GM18498 (cell line): ENCODE data around the gene PHACTR4.
"Not testable (repeated sequence)": the region's sequence is repeated elsewhere in the genome, so short reads cannot be mapped to it uniquely, and the experiment has no call there.

Source experiments
- ATAC-seq: cut with Tn5 transposase; IDR thresholded peaks from one replicate; pipeline ENCODE4 v1.9.1; 2021; ENCODE audit warnings: mild to moderate bottlenecking, moderate library complexity; ENCODE audit not compliant: unreplicated experiment

The PHACTR4 gene

DNA sequence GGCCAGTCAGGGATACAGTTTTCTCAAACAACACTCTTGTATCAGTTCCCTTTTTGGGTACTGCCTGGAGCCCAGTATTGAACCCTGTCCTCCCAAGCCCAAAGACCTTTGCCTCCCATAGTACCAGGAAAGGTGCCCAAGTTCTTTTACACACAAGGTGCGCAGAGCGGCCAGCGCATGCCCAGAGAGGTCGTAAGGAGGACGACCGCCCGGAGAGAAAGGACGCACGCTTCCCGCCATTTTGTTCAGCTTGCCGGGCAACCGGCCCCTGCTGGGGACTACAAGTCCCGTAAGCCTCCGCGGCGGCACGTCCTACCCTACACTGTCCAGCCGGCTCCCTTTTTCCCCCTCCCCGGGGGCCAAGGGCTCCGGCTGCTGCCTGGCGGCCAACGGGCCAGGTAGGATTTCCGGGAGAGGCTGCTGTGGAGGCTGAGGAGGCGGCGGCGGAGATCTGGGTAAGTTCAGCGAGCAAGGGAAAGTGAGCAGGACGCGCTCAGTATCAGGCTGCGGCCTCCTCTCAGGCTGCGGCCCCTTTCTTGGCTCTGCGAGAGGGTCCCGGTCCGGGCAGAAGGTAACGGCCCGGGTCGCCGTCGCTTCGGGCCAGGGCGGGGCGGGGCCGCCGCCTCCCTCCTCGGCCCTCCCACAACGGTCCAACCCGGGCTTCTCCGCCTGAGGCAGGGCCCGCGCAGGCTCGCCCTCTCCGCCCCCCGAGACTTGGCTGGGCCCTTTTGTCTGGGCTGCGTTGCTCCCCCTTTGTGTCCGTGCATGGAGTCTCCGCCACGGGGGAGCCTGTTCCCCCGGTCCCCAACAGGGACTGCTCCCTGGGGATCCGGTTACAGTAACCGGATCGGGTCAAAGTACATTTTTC lies at the start of gene PHACTR4:
Gene PHACTR4 (plus strand): TSS at position 370 of the 868 bp plus-strand sequence. CDS start 37,708 bp downstream, outside the sequence.
- peak; percentile 92 for ATAC-seq

DNA sequence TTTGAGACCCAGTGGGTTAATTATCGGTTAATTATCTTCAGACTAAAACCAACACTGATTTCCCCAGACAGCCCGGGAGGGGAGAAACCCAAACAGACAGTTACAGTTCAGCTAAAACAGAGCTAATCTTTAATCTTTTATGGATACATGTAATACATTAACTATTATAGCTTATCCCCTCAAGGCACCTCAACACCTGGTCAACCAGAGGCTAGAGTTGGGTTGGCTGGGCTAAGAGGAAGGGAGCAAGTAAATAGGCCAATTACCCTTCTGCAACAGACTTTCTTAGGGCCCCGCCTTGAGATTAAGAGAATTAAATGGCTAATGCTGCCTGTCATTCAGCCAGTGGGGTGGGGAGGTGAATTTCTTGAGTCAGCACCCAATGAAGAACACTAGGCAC lies 47.3 kb upstream of the PHACTR4 start:
- no peak for ATAC-seq

DNA sequence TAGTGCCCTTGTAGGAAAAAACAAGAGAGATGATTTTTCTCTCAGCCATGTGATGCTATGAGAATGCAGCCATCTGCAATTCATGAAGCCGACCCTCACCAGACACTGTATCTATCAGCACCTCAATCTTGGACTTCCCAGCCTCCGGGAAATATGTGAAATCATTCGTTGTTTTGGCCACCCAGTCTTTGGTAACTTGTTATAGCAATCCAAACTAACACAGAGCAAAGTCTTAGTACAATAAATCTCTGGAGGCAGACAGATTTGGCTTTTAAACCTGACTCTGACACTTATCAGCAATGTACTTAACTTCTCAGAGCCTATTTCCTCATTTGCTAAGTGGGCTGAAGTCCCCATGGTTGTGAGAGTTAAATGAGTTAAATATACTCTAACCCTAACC lies 45.8 kb upstream of the PHACTR4 start:
- ATAC-seq = no peak

DNA sequence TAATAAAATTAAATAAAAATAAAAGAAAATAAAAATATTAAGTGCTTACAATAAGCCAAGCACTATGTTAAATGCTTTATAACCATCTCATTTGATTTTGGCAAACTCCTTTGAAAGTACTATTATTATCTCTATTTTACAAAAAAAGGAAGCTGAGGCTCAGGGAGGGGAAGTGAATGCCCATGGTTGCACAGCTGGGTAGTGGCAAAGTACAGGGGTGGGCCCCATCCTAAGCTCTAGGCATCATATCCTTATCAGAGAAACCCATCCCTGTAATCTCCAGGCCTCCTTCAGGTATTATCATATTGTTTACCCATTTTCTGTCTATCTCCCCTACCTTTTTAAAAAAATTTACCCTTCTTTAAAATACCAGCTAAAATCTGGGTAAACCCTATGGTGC lies 43.0 kb upstream of the PHACTR4 start:
- ATAC-seq = no peak

DNA sequence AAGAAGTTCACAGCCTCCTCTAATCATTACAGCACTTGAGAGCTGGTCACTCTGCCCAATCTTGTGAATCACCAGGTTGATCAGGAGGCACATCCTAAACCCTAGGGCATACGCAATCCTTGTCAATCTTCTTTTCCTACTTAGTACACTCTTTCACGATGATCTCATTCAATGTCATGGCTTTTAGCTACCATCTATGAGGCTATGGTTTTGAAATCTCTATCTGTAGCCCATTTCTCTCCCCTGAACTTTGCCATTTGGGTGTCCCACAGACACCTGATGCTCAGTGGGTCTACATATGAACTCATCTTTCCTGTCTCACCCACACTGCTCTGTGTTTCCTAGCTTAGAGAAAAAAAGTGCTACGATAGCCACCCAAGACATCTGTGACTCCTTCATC lies 42.6 kb upstream of the PHACTR4 start:
- no peak for ATAC-seq

DNA sequence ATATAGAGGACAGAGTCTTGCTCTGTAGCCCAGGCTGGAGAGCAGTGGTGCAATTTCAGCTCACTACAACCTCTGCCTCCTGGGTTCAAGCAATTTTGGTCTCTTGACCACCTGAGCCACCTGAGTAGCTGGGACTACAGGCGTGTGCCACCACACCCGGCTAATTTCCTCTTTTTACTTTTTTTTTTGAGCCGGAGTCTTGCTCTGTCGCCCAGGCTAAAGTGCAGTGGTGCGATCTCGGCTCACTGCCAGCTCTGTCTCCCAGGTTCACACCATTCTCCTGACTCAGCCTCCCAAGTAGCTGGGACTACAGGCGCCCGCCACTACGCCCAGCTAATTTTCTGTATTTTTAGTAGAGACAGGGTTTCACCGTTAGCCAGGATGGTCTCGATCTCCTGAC lies 42.1 kb upstream of the PHACTR4 start:
- not testable (repeated sequence) for ATAC-seq

DNA sequence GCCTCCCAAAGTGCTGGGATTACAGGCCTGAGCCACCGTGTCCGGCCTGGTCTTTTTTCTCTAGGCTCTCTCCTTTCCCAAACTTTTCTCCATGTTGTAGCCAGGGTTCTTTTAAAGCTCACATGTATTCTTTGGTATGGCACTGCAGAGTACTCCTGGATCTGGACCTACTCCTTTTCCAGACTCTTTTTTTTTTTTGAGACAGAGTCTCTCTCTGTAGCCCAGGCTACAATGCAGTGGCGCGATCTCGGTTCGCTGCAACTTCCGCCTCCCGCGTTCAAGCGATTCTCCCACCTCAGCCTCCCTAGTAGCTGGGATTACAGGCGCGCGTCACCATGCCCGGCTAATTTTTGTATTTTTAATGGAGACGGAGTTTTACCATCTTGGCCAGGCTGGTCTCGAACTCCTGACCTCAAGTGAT lies 41.3 kb upstream of the PHACTR4 start:
- no peak for ATAC-seq

DNA sequence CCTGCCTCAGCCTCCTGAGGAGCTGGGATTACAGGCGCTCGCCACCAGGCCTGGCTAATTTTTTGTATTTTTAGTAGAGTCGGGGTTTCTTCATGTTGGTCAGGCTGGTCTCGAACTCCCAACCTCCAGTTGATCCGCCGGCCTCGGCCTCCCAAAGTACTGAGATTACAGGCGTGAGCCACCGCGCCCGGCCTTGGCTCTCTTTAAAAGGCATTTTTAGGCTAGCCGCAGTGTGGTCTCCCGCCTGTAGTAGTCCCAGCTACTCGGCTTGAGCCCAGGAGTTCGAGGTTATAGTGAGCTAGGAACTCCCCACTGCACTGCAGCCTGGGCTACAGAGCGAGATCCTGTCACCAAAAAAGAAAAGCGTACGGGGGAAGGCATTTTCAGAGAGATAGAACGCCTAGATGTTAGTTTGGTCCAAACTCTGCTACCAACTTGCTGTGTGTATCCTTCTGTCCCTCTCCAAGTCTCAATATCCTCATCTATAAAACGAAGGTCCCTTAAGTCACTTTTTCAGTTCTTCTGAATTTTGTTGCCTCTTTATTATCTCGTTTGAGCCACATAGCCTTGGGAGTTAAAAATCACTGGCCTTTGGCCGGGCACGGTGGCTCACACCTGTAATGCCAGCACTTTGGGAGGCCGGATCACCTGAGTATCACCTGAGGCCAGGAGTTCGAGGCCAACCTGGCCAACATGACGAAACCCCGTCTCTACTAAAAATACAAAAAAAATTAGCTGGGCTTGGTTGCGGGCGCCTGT lies 40.0 kb upstream of the PHACTR4 start:
- ATAC-seq = no peak

DNA sequence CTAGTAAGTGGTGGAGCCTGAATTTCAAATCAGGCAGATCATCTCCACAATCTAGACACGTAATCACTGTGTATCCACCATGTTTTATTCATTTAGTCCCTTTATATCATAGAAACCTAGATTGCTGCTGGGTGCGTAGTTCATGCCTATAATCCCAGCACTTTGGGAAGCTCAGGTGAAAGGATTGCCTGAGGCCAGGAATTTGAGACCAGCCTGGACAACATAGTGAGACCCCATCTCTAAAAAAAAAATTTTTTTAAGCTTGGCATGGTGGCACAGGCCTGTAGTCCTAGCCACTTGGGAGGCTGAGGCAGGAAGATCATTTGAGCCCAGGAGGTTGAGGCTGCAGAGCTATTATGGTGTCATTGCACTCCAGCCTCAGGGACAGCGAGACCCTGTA lies 30.6 kb upstream of the PHACTR4 start:
- no peak for ATAC-seq

DNA sequence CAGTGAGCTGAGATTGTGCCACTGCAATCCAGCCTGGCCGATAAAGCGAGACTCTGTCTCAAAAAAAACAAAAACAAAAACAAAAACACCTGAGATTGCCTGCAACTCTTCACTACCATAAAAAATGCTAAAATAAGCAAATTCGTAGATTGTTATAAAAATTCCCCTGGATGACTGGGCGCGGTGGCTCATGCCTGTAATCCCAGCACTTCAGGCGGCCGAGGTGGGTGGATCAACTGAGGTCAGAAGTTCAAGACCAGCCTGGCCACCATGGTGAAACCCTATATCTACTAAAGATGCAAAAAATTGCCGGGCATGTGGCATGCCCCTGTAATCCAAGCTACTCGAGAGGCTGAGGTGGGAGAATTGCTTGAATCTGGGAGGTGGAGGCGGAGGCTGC lies 30.0 kb upstream of the PHACTR4 start:
- no peak for ATAC-seq

DNA sequence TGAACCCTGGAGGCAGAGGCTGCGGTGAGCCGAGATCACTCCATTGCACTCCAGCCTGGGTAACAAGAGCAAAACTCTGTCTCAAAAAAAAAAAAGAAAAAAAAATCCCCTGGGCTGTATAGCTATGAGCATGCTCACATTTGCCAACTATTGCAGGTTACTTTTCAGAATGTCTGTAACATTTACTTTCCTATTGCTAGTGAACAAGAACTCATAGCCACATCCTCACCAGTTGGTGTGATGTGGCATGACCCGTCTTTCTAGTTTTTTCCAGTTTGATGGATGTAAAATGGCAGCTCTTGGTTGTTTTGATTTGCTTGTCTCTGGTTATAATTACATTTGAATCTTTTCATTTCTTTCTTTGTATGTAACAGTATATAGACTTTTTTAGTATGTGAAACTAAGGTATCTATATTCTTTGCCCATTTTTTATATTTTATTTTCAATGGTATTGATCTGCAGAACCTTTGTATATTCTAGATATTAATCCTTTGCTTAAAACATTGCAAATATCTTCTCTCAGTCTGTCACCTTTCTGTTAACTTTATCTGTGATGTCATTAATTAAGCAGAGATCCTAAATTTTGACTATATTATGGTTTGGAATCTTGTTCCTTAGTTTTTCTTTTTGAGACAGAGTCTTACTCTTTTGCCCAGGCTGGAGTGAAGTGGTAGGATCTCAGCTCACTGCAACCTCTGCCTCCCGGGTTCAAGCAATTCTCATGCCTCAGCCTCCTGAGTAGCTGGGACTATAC lies 29.1 kb upstream of the PHACTR4 start:
- no peak for ATAC-seq

DNA sequence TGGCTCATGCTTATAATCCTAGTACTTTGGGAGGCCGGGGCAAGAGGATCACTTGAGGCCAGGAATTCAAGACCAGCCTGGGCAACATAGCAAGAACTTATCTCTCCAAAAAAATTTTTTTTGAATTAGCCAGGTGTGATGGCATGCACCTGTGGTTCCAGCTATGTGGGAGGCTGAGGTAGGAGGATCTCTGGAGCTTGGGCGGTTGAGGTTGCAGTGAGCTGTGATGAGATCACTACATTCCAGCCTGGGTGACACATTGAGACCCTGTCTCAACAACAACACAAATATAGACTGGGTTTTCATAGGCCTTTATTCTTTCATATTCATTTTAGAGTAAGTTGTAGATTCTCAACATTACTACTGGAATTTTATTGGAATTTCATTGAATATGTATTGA lies 27.9 kb upstream of the PHACTR4 start:
- no peak for ATAC-seq

DNA sequence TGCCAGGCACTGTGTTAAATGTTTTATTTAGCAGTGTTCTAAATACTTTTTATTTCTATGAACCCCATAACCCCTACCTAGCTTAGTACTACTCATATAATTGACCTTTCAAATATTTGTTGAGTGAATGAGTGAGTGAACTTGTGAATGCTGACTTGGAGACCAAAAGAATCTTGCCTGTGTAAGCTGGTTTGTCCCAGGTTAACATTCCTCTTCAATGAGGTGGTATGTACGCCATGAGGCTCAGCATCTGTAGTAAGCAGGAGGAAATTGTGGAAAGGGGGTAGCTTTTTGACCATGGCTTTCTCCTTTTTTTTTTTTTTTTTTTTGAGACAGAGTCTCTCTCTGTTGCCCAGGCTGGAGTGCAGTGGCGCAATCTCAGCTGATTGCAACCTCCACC lies 26.1 kb upstream of the PHACTR4 start:
- no peak for ATAC-seq

DNA sequence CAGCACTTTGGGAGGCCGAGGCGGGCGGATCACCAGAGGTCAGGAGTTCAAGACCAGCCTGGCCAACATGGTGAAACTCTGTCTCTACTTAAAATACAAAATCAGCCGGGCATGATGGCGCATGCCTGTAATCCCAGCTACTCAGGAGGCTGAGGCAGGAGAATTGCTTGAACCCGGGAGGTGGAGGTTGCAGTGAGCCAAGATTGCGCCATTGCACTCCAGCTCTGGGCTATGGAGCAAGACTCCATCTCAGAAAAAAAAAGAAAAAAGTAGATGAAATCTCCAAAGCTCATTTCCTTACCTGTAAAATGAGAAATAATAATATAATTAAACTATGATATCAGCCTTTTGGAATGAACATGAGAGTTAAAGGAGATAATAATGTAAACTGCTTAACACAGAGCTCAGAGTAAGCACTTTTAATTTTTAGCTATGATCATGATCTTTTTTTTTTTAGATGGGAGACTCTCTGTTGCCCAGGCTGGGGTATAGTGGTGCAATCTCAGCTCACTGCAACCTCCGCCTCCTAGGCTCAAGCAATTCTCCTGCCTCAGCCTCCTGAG lies 16.2 kb upstream of the PHACTR4 start:
- not testable (repeated sequence) for ATAC-seq

DNA sequence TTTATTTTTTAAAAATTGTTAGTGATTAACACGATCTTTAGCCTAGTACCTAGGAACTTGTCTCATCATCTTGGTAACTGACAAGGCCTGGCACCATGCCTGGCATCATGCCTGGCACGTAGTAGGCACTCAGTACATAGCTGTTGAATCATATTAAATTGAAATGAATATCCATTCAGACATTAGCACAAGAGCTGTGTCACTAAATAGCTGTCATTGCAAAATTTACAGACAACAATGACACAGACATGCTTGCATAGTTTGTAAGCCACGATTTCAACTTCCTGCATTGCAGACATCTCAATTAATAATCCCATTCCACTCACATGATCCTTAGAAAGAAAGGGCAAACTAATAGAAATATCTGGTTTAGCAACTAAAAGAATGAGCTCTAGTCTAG lies 15.4 kb upstream of the PHACTR4 start:
- ATAC-seq = no peak

DNA sequence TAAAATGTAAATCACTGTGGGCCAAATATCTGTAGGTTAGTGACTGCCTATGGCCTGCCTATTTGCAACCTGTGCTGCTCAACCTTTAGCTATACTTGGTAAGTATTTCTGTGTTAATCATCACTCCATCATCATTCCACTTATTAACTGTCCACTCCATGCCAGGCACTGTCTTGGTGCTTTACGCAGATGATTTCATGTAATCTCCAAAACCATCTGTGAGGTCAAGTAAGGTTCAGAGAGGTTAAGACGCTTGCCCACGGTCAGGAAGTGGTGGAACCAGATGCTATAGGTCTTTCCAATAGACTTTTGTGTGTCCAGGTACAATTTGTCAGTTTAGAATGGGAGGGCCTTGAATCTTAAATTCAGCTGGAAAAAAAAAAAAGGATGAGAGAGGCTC lies 10.8 kb upstream of the PHACTR4 start:
- no peak for ATAC-seq

DNA sequence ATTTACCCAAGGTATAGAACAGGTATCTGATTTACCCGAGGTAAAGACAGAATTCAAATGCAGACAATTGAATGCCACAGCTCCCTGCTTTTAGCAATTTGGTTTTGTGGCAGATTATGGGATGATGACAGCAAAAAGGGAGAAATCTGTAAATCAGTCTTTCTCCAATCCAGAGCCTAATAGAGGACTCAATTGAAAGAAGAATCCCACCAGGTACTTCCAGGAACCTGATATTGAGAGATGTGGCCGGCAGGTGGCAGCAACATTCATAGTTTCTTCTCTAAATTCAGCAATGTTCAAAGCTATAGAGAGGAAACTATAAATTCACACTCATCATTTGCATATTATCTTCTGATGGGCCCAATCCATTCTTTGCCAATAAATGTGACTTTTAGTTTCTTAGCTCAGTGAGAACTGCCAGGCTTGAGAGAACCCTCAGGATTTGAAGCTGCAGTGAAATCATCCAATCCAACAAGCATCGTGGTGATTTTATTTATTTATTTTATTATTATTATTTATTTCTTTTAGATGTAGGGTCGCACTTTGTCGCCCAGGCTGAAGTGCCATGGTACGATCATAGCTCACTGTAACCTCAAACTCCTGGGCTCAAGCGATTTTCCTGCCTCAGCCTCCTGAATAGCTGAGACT lies 9.8 kb upstream of the PHACTR4 start:
- ATAC-seq = no peak

DNA sequence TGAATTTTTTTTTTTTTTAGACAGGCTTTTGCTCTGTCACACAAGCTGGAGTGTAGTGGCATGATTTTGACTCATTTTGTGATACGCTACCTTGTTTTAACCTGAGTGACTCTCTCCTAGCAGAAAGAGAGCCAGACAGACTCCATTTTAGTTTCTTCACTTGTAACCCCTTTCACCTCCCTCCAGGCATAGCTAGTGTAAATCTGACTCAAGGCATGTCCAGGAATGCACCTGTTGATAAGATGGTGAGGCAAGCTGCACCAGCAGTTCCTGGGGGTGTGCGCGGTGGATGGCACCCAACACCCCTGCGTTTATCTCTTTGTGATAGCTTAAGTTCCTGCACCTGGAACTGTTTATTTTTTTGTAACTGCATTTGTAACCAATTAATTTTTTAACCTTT lies 4.7 kb upstream of the PHACTR4 start:
- no peak for ATAC-seq

DNA sequence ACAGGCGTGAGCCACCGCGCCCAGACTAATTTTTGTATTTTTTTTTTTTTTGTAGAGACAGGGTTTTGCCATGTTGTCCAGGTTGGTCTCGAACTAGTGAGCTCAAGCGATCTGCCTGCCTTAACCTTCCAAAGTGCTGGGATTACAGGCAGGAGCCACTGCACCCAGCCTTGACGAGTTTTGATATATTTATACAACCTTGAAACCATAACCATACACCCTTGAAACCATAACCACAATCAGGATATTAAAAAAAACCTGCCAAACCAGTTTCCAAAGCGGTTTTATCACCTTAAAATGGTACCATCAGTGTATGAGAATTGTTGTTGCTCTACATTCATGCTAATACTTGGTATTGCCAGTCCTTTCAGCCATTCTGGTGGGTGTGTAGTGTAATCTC lies 3.7 kb upstream of the PHACTR4 start:
- no peak for ATAC-seq

DNA sequence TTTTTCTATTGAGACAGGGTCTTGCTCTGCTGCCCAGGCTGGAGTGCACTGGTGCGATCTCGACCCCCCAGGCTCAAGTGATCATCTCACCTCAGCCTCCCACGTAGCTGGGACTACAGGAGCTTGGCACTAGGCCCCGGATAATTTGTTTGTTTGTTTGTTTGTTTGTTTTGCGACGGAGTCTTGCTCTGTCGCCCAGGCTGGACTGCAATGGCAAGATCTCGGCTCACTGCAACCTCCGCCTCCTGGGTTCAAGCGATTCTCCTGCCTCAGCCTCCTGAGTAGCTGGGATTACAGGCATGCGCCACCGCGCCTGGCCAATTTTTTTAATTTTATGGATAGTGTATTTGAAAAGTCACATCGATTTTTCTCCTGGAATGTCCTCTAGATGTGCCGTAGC lies 932 bp upstream of the PHACTR4 start:
- ATAC-seq = not testable (repeated sequence)
